Dendritic cell treated with granulocyte-macrophage colony-stimulating factor and Interleukin-4, amounts not matched to agents 40 ng/mL and 50 ng/mL, for 4 days (primary cell): ENCODE data around the gene CPLX1.

Source experiments
- H3K27ac Mint-ChIP-seq: one replicate; pipeline ENCODE4 v1.8.0; 2022; ENCODE audit warnings: mild to moderate bottlenecking, mixed read lengths
- H3K27me3 Mint-ChIP-seq: one replicate; pipeline ENCODE4 v1.8.0; 2022; ENCODE audit warnings: mild to moderate bottlenecking, mixed read lengths
- H3K36me3 Mint-ChIP-seq: one replicate; pipeline ENCODE4 v1.8.0; 2022; ENCODE audit warnings: low read depth, mixed read lengths
- H3K4me1 Mint-ChIP-seq: one replicate; pipeline ENCODE4 v1.8.0; 2022; ENCODE audit warnings: low read depth, mixed read lengths
- H3K4me3 Mint-ChIP-seq: one replicate; pipeline ENCODE4 v1.8.0; 2022; ENCODE audit warnings: mild to moderate bottlenecking, moderate library complexity, mixed read lengths
- H3K9me3 Mint-ChIP-seq: one replicate; pipeline ENCODE4 v1.8.0; 2022; ENCODE audit warnings: mixed read lengths
- intact Hi-C: fragments of 100-400 bp; cut with micrococcal nuclease; formaldehyde crosslinking; loops from one replicate; pipeline ENCODE4 v1.15.0; 2022

The CPLX1 gene

GRCh38 chr4:864456-865120 lies 38.7 kb upstream of the CPLX1 start:
- no peaks in the 10 kb centered on the region for H3K27me3 Mint-ChIP-seq
- intact Hi-C loops: no loop called here
- H3K4me3 Mint-ChIP-seq: no peak overlapping the region
- H3K27ac Mint-ChIP-seq: no peak overlapping the region
- H3K36me3 Mint-ChIP-seq: peaks cover 98% of the 10 kb centered on the region
- peaks cover 6% of the 10 kb centered on the region for H3K4me1 Mint-ChIP-seq
- peaks cover under 1% of the 10 kb centered on the region for H3K9me3 Mint-ChIP-seq

DNA sequence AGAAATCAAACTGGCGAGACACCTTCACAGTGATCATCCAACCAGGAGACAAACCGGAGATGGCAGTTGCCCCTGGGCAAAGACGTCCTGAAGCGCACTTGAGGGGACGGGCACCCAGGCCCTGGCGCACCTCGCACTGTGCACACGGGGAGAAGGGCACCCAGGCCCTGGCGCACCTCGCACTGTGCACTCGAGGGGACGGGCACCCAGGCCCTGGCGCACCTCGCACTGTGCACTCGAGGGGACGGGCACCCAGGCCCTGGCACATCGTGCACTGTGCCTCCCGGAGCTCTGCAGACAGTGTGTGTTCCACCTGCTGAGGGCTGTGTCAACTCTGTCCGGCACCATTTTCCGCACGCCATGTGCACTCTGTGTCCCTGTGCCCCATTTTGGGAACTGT lies 34.6 kb upstream of the CPLX1 start:
- no peak overlapping the region for H3K27ac Mint-ChIP-seq
- H3K27me3 Mint-ChIP-seq: no peaks in the 10 kb centered on the region
- peaks cover 100% of the 10 kb centered on the region for H3K36me3 Mint-ChIP-seq
- peaks cover 6% of the 10 kb centered on the region for H3K4me1 Mint-ChIP-seq
- intact Hi-C loops: no loop called here
- no peak overlapping the region for H3K4me3 Mint-ChIP-seq
- no peaks in the 10 kb centered on the region for H3K9me3 Mint-ChIP-seq

- intact Hi-C loops: no loop called here
- peaks cover 6% of the 10 kb centered on the region for H3K4me1 Mint-ChIP-seq
- H3K27ac Mint-ChIP-seq: no peak overlapping the region
- H3K4me3 Mint-ChIP-seq: no peak overlapping the region
- no peaks in the 10 kb centered on the region for H3K9me3 Mint-ChIP-seq
- peaks cover 100% of the 10 kb centered on the region for H3K36me3 Mint-ChIP-seq
- no peaks in the 10 kb centered on the region for H3K27me3 Mint-ChIP-seq
Measured at GRCh38 chr4:859496-859895, 33.6 kb upstream of the CPLX1 start.

DNA sequence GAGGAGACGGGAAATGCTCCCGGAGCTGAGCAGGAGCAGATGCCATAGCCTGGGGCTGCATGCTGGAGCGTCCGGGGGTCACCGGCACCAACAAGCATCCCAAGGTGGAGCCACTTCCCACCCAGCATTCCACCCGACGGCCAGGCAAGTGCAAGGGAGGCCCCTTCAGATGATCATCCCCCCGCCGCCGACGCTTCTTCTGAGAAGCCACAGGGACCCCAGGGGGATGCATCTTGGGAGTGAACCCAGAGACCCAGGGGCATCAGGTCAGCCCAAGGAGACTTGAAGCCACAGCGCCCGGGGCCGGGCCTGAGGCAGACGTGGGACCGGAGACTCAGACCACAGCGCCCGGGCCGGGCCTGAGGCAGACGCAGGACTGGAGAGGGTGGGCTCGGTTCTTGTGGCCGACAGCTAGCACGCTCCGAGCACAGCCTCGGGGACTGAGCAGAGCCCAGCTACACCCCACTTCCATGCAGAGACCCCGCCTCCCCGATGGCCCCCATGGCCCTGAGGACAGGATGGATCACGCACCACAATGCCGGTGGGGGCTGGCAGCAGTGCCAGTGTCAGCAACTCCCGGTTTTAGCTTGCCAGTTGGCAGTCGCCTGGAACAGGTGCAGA lies 33.0 kb upstream of the CPLX1 start:
- H3K36me3 Mint-ChIP-seq: peaks cover 100% of the 10 kb centered on the region

DNA sequence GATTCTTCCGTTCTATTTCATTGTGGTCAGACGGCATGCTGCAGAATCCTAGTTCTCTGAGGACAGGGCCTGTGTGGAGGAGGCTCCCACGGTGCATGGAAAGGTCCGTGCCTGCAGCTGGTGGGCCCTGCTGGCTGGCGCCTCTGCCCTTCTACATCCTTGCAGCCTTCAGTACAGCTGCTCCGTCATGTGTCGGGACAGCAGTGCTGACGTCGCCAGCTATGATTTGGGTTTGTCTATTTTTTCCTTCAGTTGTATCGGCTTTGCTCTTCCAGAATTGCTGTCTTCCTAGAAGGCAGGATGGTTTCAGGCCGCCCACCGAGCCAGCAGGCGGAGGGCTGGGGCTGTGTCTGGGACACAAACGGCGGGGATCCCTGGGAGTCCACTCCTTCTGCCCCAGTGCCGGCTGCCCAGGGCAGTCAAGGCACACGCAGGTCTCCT lies 32.1 kb upstream of the CPLX1 start:
- Mint-ChIP-seq H3K4me3 (no peak overlapping the region), H3K9me3 (no peaks in the 10 kb centered on the region)

More for the DNA sequence above, 33.0 kb upstream of the CPLX1 start:
- Mint-ChIP-seq H3K9me3 (no peaks in the 10 kb centered on the region), H3K27me3 (no peaks in the 10 kb centered on the region), H3K4me3 (no peak overlapping the region), H3K4me1 (peaks cover 6% of the 10 kb centered on the region), H3K27ac (no peak overlapping the region)
- intact Hi-C loops: no loop called here

GRCh38 chr4:857461-857860 lies 31.5 kb upstream of the CPLX1 start:
- Mint-ChIP-seq H3K4me1 (peaks cover 6% of the 10 kb centered on the region), H3K36me3 (peaks cover 100% of the 10 kb centered on the region), H3K27ac (no peak overlapping the region), H3K27me3 (no peaks in the 10 kb centered on the region), H3K9me3 (no peaks in the 10 kb centered on the region), H3K4me3 (no peak overlapping the region)
- intact Hi-C loops: no loop called here

More for the DNA sequence above, 32.1 kb upstream of the CPLX1 start:
- H3K36me3 Mint-ChIP-seq: peaks cover 100% of the 10 kb centered on the region
- peaks cover 6% of the 10 kb centered on the region for H3K4me1 Mint-ChIP-seq
- intact Hi-C loops: no loop called here
- H3K27me3 Mint-ChIP-seq: no peaks in the 10 kb centered on the region
- H3K27ac Mint-ChIP-seq: no peak overlapping the region

- no peaks in the 10 kb centered on the region for H3K4me1 Mint-ChIP-seq
Measured at GRCh38 chr4:856225-856901, 30.4 kb upstream of the CPLX1 start.

GRCh38 chr4:855880-856224 lies 29.9 kb upstream of the CPLX1 start:
- Mint-ChIP-seq H3K36me3 (peaks cover 100% of the 10 kb centered on the region), H3K9me3 (no peaks in the 10 kb centered on the region), H3K27ac (no peak overlapping the region), H3K4me3 (no peak overlapping the region), H3K27me3 (no peaks in the 10 kb centered on the region), H3K4me1 (no peaks in the 10 kb centered on the region)
- intact Hi-C loops: no loop called here

More at GRCh38 chr4:856225-856901, 30.4 kb upstream of the CPLX1 start:
- H3K4me3 Mint-ChIP-seq: no peak overlapping the region
- peaks cover 100% of the 10 kb centered on the region for H3K36me3 Mint-ChIP-seq
- intact Hi-C loops: no loop called here
- no peak overlapping the region for H3K27ac Mint-ChIP-seq
- H3K9me3 Mint-ChIP-seq: no peaks in the 10 kb centered on the region
- no peaks in the 10 kb centered on the region for H3K27me3 Mint-ChIP-seq

DNA sequence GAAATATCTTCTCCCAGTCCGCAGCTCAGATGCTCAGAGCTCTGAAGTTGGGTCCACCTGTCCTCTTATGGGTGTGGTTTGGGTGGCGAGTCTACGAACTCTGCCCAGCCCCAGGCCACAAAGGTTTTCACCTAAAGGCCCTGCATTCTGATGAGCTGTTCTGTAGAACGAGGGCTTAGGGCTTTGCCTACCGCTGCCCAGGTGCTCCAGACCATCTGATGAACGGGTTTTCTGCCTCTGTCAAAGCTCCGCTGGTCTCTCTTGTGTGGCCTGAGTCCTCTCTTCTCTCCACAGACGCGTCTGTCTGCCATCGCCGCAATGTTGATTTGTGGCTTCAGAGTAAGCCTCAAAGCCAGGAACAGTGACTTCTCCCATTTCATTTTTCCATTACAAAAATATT lies 28.4 kb upstream of the CPLX1 start:
- Mint-ChIP-seq H3K27ac (no peak overlapping the region), H3K9me3 (peaks cover 2% of the 10 kb centered on the region), H3K36me3 (peaks cover 100% of the 10 kb centered on the region), H3K27me3 (no peaks in the 10 kb centered on the region), H3K4me3 (no peak overlapping the region), H3K4me1 (no peaks in the 10 kb centered on the region)
- intact Hi-C loops: no loop called here

DNA sequence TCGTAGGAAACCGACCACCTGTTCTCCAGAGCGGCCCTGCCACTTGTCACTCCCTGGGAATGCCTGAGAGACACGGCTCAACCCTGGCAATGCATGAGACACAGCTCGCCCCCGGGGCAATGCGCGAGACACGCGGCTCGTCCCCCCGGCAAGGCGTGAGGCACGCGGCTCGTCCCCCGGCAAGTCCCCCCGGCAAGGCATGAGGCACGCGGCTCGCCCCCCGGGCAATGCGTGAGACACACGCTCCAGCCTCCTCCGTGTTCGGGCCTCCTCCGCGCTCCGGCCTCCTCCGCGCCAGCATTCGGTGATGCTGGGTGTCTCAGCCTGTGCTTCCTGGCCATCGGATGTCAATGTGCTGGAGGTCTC lies 27.5 kb upstream of the CPLX1 start:
- H3K36me3 Mint-ChIP-seq: peaks cover 100% of the 10 kb centered on the region

GRCh38 chr4:851701-852430 lies 25.9 kb upstream of the CPLX1 start:
- H3K9me3 Mint-ChIP-seq: peaks cover 25% of the 10 kb centered on the region
- no peaks in the 10 kb centered on the region for H3K4me1 Mint-ChIP-seq
- H3K27me3 Mint-ChIP-seq: no peaks in the 10 kb centered on the region
- peaks cover 98% of the 10 kb centered on the region for H3K36me3 Mint-ChIP-seq
- H3K4me3 Mint-ChIP-seq: no peak overlapping the region
- intact Hi-C loops: no loop called here
- no peak overlapping the region for H3K27ac Mint-ChIP-seq

More for the DNA sequence above, 27.5 kb upstream of the CPLX1 start:
- Mint-ChIP-seq H3K27ac (no peak overlapping the region), H3K4me1 (no peaks in the 10 kb centered on the region), H3K9me3 (peaks cover 11% of the 10 kb centered on the region), H3K27me3 (no peaks in the 10 kb centered on the region), H3K4me3 (no peak overlapping the region)
- intact Hi-C loops: no loop called here

- Mint-ChIP-seq H3K4me3 (no peak overlapping the region), H3K27ac (no peak overlapping the region), H3K9me3 (peaks cover 39% of the 10 kb centered on the region), H3K27me3 (no peaks in the 10 kb centered on the region), H3K36me3 (peaks cover 97% of the 10 kb centered on the region), H3K4me1 (no peaks in the 10 kb centered on the region)
- intact Hi-C loops: no loop called here
Measured at GRCh38 chr4:850323-850945, 24.5 kb upstream of the CPLX1 start.

- H3K36me3 Mint-ChIP-seq: peaks cover 97% of the 10 kb centered on the region
- no peak overlapping the region for H3K4me3 Mint-ChIP-seq
- H3K9me3 Mint-ChIP-seq: peaks cover 47% of the 10 kb centered on the region
- H3K4me1 Mint-ChIP-seq: no peaks in the 10 kb centered on the region
- peak overlapping the region; percentile 19 for H3K27ac Mint-ChIP-seq
- H3K27me3 Mint-ChIP-seq: no peaks in the 10 kb centered on the region
- intact Hi-C loops: no loop called here
Measured at GRCh38 chr4:849478-850175, 23.7 kb upstream of the CPLX1 start.
